Mesenchymal stem cell (in vitro differentiated cells and primary cell): ENCODE results near the gene CEP112.

Experiments
- DNase-seq: peaks from one replicate; pipeline ENCODE4 v3.0.0-alpha.2; 2013
- H2AFZ ChIP-seq: one replicate; pipeline ENCODE4 v1.6.1; 2013; ENCODE audit warnings: low read depth, mild to moderate bottlenecking, control low read depth, inconsistent platforms, low read length, moderate library complexity
- H2AK5ac ChIP-seq: 2 replicates; pipeline ENCODE4 v1.6.1; 2013; ENCODE audit warnings: low read length, moderate library complexity, mild to moderate bottlenecking, inconsistent platforms; ENCODE audit not compliant: severe bottlenecking
- H2BK120ac ChIP-seq: one replicate; pipeline ENCODE4 v1.6.1; 2013; ENCODE audit warnings: low read depth, mild to moderate bottlenecking, inconsistent platforms, low read length, moderate library complexity
- H2BK12ac ChIP-seq, 2 experiments: one replicate each; pipeline ENCODE4 v1.6.1; 2013; ENCODE audit warnings: inconsistent platforms in 2 of 2, low read length in 2 of 2, mild to moderate bottlenecking in 2 of 2, moderate library complexity in 2 of 2, control low read depth in 1 of 2
- H2BK15ac ChIP-seq: one replicate; pipeline ENCODE4 v1.6.1; 2013; ENCODE audit warnings: mild to moderate bottlenecking, low read depth, inconsistent platforms; ENCODE audit not compliant: poor library complexity, severe bottlenecking
- H2BK5ac ChIP-seq: 2 replicates; pipeline ENCODE4 v1.6.1; 2013; ENCODE audit warnings: low read depth, mild to moderate bottlenecking, low read length, control low read depth, inconsistent platforms; ENCODE audit not compliant: poor library complexity, severe bottlenecking
- H3K14ac ChIP-seq, 2 experiments: one replicate each; pipeline ENCODE4 v1.6.1; 2013; ENCODE audit warnings: inconsistent platforms in 2 of 2, low read length in 2 of 2, control low read depth in 1 of 2, mild to moderate bottlenecking in 1 of 2, moderate library complexity in 1 of 2
- H3K18ac ChIP-seq, 2 experiments: one replicate each; pipeline ENCODE4 v1.6.1; 2013; ENCODE audit warnings: inconsistent platforms in 2 of 2, low read length in 2 of 2, control low read depth in 1 of 2, low read depth in 1 of 2, mild to moderate bottlenecking in 1 of 2
- H3K23ac ChIP-seq, 2 experiments: one replicate each; pipeline ENCODE4 v1.6.1; 2013; ENCODE audit warnings: inconsistent platforms in 2 of 2, low read length in 2 of 2, mild to moderate bottlenecking in 2 of 2, moderate library complexity in 2 of 2, control low read depth in 1 of 2
- H3K27ac ChIP-seq: 2 replicates; pipeline ENCODE4 v1.5.1; 2013; ENCODE audit warnings: mild to moderate bottlenecking, moderate library complexity, low read length, control low read depth, inconsistent platforms; ENCODE audit not compliant: poor library complexity, severe bottlenecking
- H3K27me3 ChIP-seq, 2 experiments: 2 replicates each; pipeline versions ENCODE4 v1.6.1 to v1.7.0; 2013; ENCODE audit warnings: low read length in 2 of 2, mild to moderate bottlenecking in 2 of 2, moderate library complexity in 2 of 2, control low read depth in 1 of 2, inconsistent platforms in 1 of 2; ENCODE audit not compliant: control insufficient read depth in 1 of 2, insufficient read depth in 1 of 2
- H3K36me3 ChIP-seq, 2 experiments: 2 replicates each; pipeline versions ENCODE4 v1.6.1 to v1.7.0; 2013; ENCODE audit warnings: low read length in 2 of 2, control low read depth in 1 of 2, inconsistent platforms in 1 of 2, low read depth in 1 of 2, mild to moderate bottlenecking in 1 of 2; ENCODE audit not compliant: insufficient read depth in 2 of 2, control insufficient read depth in 1 of 2
- H3K4ac ChIP-seq, 2 experiments: one replicate each; pipeline ENCODE4 v1.6.1; 2013; ENCODE audit warnings: inconsistent platforms in 2 of 2, low read length in 2 of 2, mild to moderate bottlenecking in 2 of 2, moderate library complexity in 2 of 2, control low read depth in 1 of 2, low read depth in 1 of 2
- H3K4me1 ChIP-seq: 2 replicates; pipeline ENCODE4 v1.6.1; 2013; ENCODE audit warnings: low read depth, low read length, control low read depth; ENCODE audit not compliant: control insufficient read depth, insufficient read depth
- H3K4me2 ChIP-seq: 2 replicates; pipeline ENCODE4 v1.6.1; 2013; ENCODE audit warnings: low read length, mild to moderate bottlenecking, inconsistent platforms; ENCODE audit not compliant: poor library complexity, severe bottlenecking
- H3K4me3 ChIP-seq, 2 experiments: 2 replicates each; pipeline versions ENCODE4 v1.5.1 to v1.7.0; 2013; ENCODE audit warnings: low read length in 2 of 2, mild to moderate bottlenecking in 2 of 2, control low read depth in 1 of 2, low read depth in 1 of 2; ENCODE audit not compliant: insufficient read depth in 1 of 2
- H3K79me1 ChIP-seq: replicated peaks from 2 replicates; pipeline ENCODE4 v1.6.1; 2013; ENCODE audit warnings: mild to moderate bottlenecking, control low read depth, low read length, inconsistent platforms; ENCODE audit not compliant: poor library complexity, severe bottlenecking
- H3K9ac ChIP-seq: 2 replicates; pipeline ENCODE4 v1.7.0; 2013; ENCODE audit warnings: mild to moderate bottlenecking, low read length, moderate library complexity
- H3K9me3 ChIP-seq: 2 replicates; pipeline ENCODE4 v1.7.0; 2013; ENCODE audit warnings: mild to moderate bottlenecking, low read length; ENCODE audit not compliant: control insufficient read depth
- H4K8ac ChIP-seq: one replicate; pipeline ENCODE4 v1.6.1; 2013; ENCODE audit warnings: inconsistent platforms, mild to moderate bottlenecking, low read length, moderate library complexity
- H4K91ac ChIP-seq: one replicate; pipeline ENCODE4 v1.6.1; 2013; ENCODE audit warnings: mild to moderate bottlenecking, low read length, inconsistent platforms
- WGBS: methylation state at CpG from one replicate; pipeline ENCODE4 v1.1.7; 2013; ENCODE audit warnings: mixed read lengths; 5-methylcytosine and 5-hydroxymethylcytosine counted together

CEP112 gene

GRCh38 chr17:65592125-65592965 lies 599.6 kb downstream of the CEP112 start:
- Histone ChIP-seq H3K4me3 (no peak overlapping the region), H3K23ac (no peak overlapping the region), H3K9me3 (no peaks in the 10 kb centered on the region), H2BK12ac (no peak overlapping the region), H4K8ac (no peak overlapping the region), H3K18ac (no peak overlapping the region), H2AK5ac (no peak overlapping the region), H2AFZ (no peak overlapping the region), H3K79me1 (no peaks in the 10 kb centered on the region), H3K4ac (no peak overlapping the region), H2BK15ac (no peak overlapping the region), H3K4me1 (peaks cover 5% of the 10 kb centered on the region), H3K9ac (no peak overlapping the region), H3K27ac (no peak overlapping the region), H3K14ac (no peak overlapping the region), H4K91ac (no peak overlapping the region), H3K27me3 (no peaks in the 10 kb centered on the region), H2BK120ac (no peak overlapping the region), H3K36me3 (no peaks in the 10 kb centered on the region), H3K4me2 (no peak overlapping the region), H2BK5ac (no peak overlapping the region)
- 85% methylated on average over 7 of the region's 7 CpGs for WGBS
- DNase-seq: no peak

- Histone ChIP-seq H3K36me3 (no peaks in the 10 kb centered on the region), H2BK5ac (no peak overlapping the region), H2BK15ac (no peak overlapping the region), H4K8ac (no peak overlapping the region), H3K79me1 (no peaks in the 10 kb centered on the region), H3K4me3 (no peak overlapping the region), H3K27me3 (no peaks in the 10 kb centered on the region), H3K14ac (no peak overlapping the region), H2BK12ac (no peak overlapping the region), H3K23ac (no peak overlapping the region), H2BK120ac (no peak overlapping the region), H3K9ac (no peak overlapping the region), H3K18ac (no peak overlapping the region), H3K9me3 (no peaks in the 10 kb centered on the region), H2AK5ac (no peak overlapping the region), H3K4me2 (no peak overlapping the region), H3K4ac (no peak overlapping the region), H3K4me1 (peaks cover 2% of the 10 kb centered on the region), H4K91ac (no peak overlapping the region), H2AFZ (no peak overlapping the region), H3K27ac (no peak overlapping the region)
- no peak for DNase-seq
- WGBS: 96% methylated on average over 5 of the region's 5 CpGs
Measured at GRCh38 chr17:65589321-65589720, 602.6 kb downstream of the CEP112 start.

- Histone ChIP-seq H4K91ac (no peak overlapping the region), H3K27me3 (no peaks in the 10 kb centered on the region), H3K4me1 (no peaks in the 10 kb centered on the region), H2BK120ac (no peak overlapping the region), H3K9me3 (no peaks in the 10 kb centered on the region), H3K4me2 (no peak overlapping the region), H3K27ac (no peak overlapping the region), H3K14ac (no peak overlapping the region), H3K23ac (no peak overlapping the region), H3K4me3 (no peak overlapping the region), H3K9ac (no peak overlapping the region), H2BK5ac (no peak overlapping the region), H4K8ac (no peak overlapping the region), H2AK5ac (no peak overlapping the region), H3K79me1 (no peaks in the 10 kb centered on the region), H2BK12ac (no peak overlapping the region), H2AFZ (no peak overlapping the region), H3K36me3 (no peaks in the 10 kb centered on the region), H3K18ac (no peak overlapping the region), H3K4ac (no peak overlapping the region), H2BK15ac (no peak overlapping the region)
- no peak for DNase-seq
- 88% methylated on average over 9 of the region's 9 CpGs for WGBS
Measured at GRCh38 chr17:65588181-65588808, 603.6 kb downstream of the CEP112 start.

DNA sequence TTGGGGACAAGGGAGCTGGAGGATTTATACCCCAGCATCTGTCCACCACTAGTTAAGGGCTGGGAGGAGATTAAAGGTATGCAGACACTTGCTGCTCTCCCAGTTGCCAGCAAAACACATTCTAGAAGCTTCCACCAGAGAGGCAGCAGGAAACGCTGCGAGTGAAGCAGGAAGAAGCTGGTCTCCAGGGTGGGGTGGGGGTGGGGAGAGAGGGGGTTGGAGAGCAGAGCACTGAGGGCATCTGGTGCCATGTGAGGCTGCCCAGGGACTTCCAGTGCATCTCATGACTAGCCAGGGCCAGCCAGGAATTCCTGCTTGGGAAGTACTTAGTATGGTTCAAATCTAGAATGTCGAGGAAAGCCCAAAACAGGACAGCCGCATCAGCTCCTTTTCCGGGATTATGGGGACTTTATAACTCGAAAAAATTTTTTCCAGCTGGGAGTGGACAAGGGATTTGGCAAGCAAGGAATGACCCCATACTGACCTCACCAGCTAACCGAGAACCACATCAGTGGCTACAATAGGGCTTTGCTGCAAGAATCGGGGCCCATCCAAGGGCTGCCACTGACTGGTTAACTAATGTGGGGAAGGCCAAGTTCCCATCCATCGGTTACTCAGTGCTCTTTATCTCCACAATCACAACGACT lies 604.3 kb downstream of the CEP112 start:
- Histone ChIP-seq H4K91ac (no peak overlapping the region), H2AFZ (no peak overlapping the region), H4K8ac (no peak overlapping the region), H3K18ac (no peak overlapping the region), H3K27me3 (no peaks in the 10 kb centered on the region), H2BK15ac (no peak overlapping the region), H3K9me3 (no peaks in the 10 kb centered on the region), H2BK5ac (no peak overlapping the region), H3K36me3 (no peaks in the 10 kb centered on the region), H2AK5ac (no peak overlapping the region), H3K4me2 (no peak overlapping the region), H3K23ac (no peak overlapping the region), H2BK12ac (no peak overlapping the region), H3K9ac (no peak overlapping the region), H3K14ac (no peak overlapping the region), H3K79me1 (no peaks in the 10 kb centered on the region), H3K27ac (no peak overlapping the region), H3K4me3 (no peak overlapping the region), H3K4me1 (no peaks in the 10 kb centered on the region), H3K4ac (no peak overlapping the region), H2BK120ac (no peak overlapping the region)
- DNase-seq: no peak
- WGBS: 90% methylated on average over 8 of the region's 10 CpGs
